HCT116 (cell line): ENCODE measurements around the gene STK39. TPM values are rescaled to one million over a fixed set of nuclear protein-coding genes. Genes with fewer than 3 reads are reported as not detected.

Experiments
- ATAC-seq: fragments of 200-7000 bp; cut with Tn5 transposase; 2 replicates; pipeline ENCODE4 v1.9.1; 2020; ENCODE audit warnings: mild to moderate bottlenecking, moderate library complexity
- BruUV-seq: library from RNA; stranded (reverse); fragments of 400-500 nt; replicated peaks from 2 replicates; lab custom pipeline; 2021; lab: Mats Ljungman, UMichigan
- CTCF ChIA-PET: fragments of 300-600 bp; sonication (Branson Sonifier 250); formaldehyde crosslinking; loops from one replicate; lab custom pipeline; 2021; ENCODE audit warnings: antibody characterized with exemption; lab: Charles Lee
- POLR2A ChIA-PET: fragments of 300-600, 350-600 bp; sonication (Branson Sonifier 250); formaldehyde crosslinking; loops from one replicate; lab custom pipeline; 2021; ENCODE audit warnings: antibody characterized with exemption; lab: Charles Lee
- RAD21 ChIA-PET, 2 experiments: fragments of 300-600 bp; sonication (Branson Sonifier 250); formaldehyde crosslinking; loops; one replicate each; lab custom pipeline; 2023; ENCODE audit warnings: low total read pairs in 2 of 2; ENCODE audit not compliant: uncharacterized antibody in 2 of 2, unreplicated experiment in 2 of 2, low non-redundant PET in 1 of 2; lab: Charles Lee
- DNase-seq: peaks from one replicate; pipeline ENCODE4 v3.0.0-alpha.2; 2010; ENCODE audit warnings: low read depth, low spot score
- H2AFZ ChIP-seq: fragments of 200-600 bp; shearing (Covaris generic), sonication (generic); 2 replicates; pipeline ENCODE4 v1.6.1; 2017; ENCODE audit warnings: low read depth, mixed run types, mixed read lengths, antibody characterized with exemption, low read length; ENCODE audit not compliant: poor library complexity, severe bottlenecking
- H3K27ac ChIP-seq: 2 replicates; pipeline ENCODE4 v1.5.1; 2012; ENCODE audit warnings: low read depth, low read length
- H3K27me3 ChIP-seq: fragments of 200-600 bp; sonication (generic); 2 replicates; pipeline ENCODE4 v1.6.1; 2016; ENCODE audit warnings: mixed run types, low read length, mixed read lengths; ENCODE audit not compliant: insufficient read depth
- H3K36me3 ChIP-seq, 2 experiments: fragments of 200-500 bp in 1 of 2; fragments of 200-600 bp in 1 of 2; sonication (Bioruptor generic) in 1 of 2; sonication (generic) in 1 of 2; 2 replicates each; pipeline versions ENCODE4 v1.5.1 to v1.6.1; 2014 to 2016; ENCODE audit warnings: low read length in 2 of 2, inconsistent platforms in 1 of 2, mixed read lengths in 1 of 2, mixed run types in 1 of 2; ENCODE audit not compliant: insufficient read depth in 2 of 2, control insufficient read depth in 1 of 2
- H3K4me1 ChIP-seq, 2 experiments: fragments of 200-600 bp in 1 of 2; sonication (generic) in 1 of 2; 2 replicates each; pipeline versions ENCODE4 v1.5.1 to v1.6.1; 2012 to 2017; ENCODE audit warnings: low read length in 2 of 2, inconsistent platforms in 1 of 2, mild to moderate bottlenecking in 1 of 2, mixed read lengths in 1 of 2, mixed run types in 1 of 2, moderate library complexity in 1 of 2; ENCODE audit not compliant: insufficient read depth in 2 of 2, control insufficient read depth in 1 of 2
- H3K4me2 ChIP-seq: fragments of 200-600 bp; sonication (generic); 2 replicates; pipeline ENCODE4 v1.6.1; 2017; ENCODE audit warnings: mixed run types, low read length, mixed read lengths
- H3K4me3 ChIP-seq, 2 experiments: fragments of 200-600 bp in 1 of 2; sonication (generic) in 1 of 2; replicated peaks in 1 of 2; 2 replicates each; pipeline ENCODE4 v1.5.1; 2011 to 2016; ENCODE audit warnings: low read length in 2 of 2, control low read depth in 1 of 2, low read depth in 1 of 2, mild to moderate bottlenecking in 1 of 2, mixed read lengths in 1 of 2, mixed run types in 1 of 2
- H3K79me2 ChIP-seq: fragments of 200-600 bp; sonication (generic); 2 replicates; pipeline ENCODE4 v1.6.1; 2017; ENCODE audit warnings: mild to moderate bottlenecking, mixed run types, low read length, moderate library complexity, mixed read lengths; ENCODE audit not compliant: insufficient read depth
- H3K9ac ChIP-seq: fragments of 200-600 bp; sonication (generic); 2 replicates; pipeline ENCODE4 v1.6.1; 2016; ENCODE audit warnings: low read length, mixed read lengths
- H3K9me2 ChIP-seq: fragments of 200-600 bp; sonication (generic), shearing (Covaris generic); 2 replicates; pipeline ENCODE4 v1.6.1; 2017; ENCODE audit warnings: mixed run types, mild to moderate bottlenecking, moderate library complexity; ENCODE audit not compliant: insufficient read depth
- H3K9me3 ChIP-seq, 2 experiments: fragments of 200-500 bp in 1 of 2; fragments of 200-600 bp in 1 of 2; sonication (Bioruptor generic) in 1 of 2; sonication (generic) in 1 of 2; 2 replicates each; pipeline ENCODE4 v1.6.1; 2014 to 2017; ENCODE audit warnings: low read length in 2 of 2, mixed read lengths in 2 of 2, inconsistent platforms in 1 of 2, low read depth in 1 of 2, mild to moderate bottlenecking in 1 of 2, mixed run types in 1 of 2, moderate library complexity in 1 of 2; ENCODE audit not compliant: control insufficient read depth in 1 of 2, insufficient read depth in 1 of 2
- H4K20me1 ChIP-seq: fragments of 200-600 bp; sonication (generic), shearing (Covaris generic); 2 replicates; pipeline ENCODE4 v1.6.1; 2017; ENCODE audit warnings: mixed run types, mild to moderate bottlenecking, moderate library complexity; ENCODE audit not compliant: insufficient read depth
- CBX3 ChIP-seq: IDR thresholded peaks from 2 replicates; pipeline ENCODE4 v1.6.1; 2012; ENCODE audit warnings: low read depth
- CEBPB ChIP-seq: IDR thresholded peaks from 2 replicates; pipeline ENCODE4 v1.6.1; 2012; ENCODE audit warnings: low read depth
- POLR2A ChIP-seq: IDR thresholded peaks from 2 replicates; pipeline ENCODE4 v1.7.0; 2011; ENCODE audit warnings: borderline replicate concordance; ENCODE audit not compliant: insufficient read depth, insufficient read length; ENCODE audit errors: extremely low read depth
- POLR2AphosphoS5 ChIP-seq: IDR thresholded peaks from 2 replicates; pipeline ENCODE4 v1.6.1; 2011; ENCODE audit warnings: mild to moderate bottlenecking, low read depth, low read length, moderate library complexity
- RAD21 ChIP-seq: IDR thresholded peaks from 2 replicates; pipeline ENCODE4 v1.6.1; 2012; ENCODE audit warnings: low read depth, mild to moderate bottlenecking
- SIN3A ChIP-seq: IDR thresholded peaks from 2 replicates; pipeline ENCODE4 v1.6.1; 2012; ENCODE audit warnings: low read depth
- SP1 ChIP-seq: IDR thresholded peaks from 2 replicates; pipeline ENCODE4 v1.6.1; 2012; ENCODE audit warnings: low read depth
- SRF ChIP-seq: IDR thresholded peaks from 2 replicates; pipeline ENCODE4 v1.6.1; 2012; ENCODE audit warnings: low read depth
- ZFX ChIP-seq: fragments of 450-650 bp; IDR thresholded peaks from 2 replicates; pipeline ENCODE4 v1.6.1; 2017
- ZNF274 ChIP-seq: fragments of 200-500 bp; sonication (Bioruptor generic); IDR thresholded peaks from 2 replicates; pipeline ENCODE4 v1.6.1; 2014; ENCODE audit warnings: mild to moderate bottlenecking, low read depth, low read length, inconsistent platforms
- intact Hi-C: fragments of 100-400 bp; cut with micrococcal nuclease; formaldehyde crosslinking; loops from 2 replicates; pipeline ENCODE4 v1.10.0; 2022
- total RNA-seq: library from RNA; stranded (reverse); gene quantifications from one replicate; pipeline ENCODE4 v1.2.1, GENCODE V29; 2021; ENCODE audit not compliant: unreplicated experiment
- TF ChIP-seq, protein P1 (sequence below), 3 experiments: fragments of 200-600 bp in 1 of 3; sonication (generic) in 1 of 3; IDR thresholded peaks in 2 of 3; conservative IDR thresholded peaks in 1 of 3; 2 replicates each; pipeline ENCODE4 v1.5.1; 2012 to 2017; ENCODE audit warnings: low read depth in 2 of 3, low read length in 2 of 3, antibody characterized with exemption in 1 of 3, borderline replicate concordance in 1 of 3, control low read depth in 1 of 3, mild to moderate bottlenecking in 1 of 3, mixed read lengths in 1 of 3, mixed run types in 1 of 3, moderate library complexity in 1 of 3; ENCODE audit not compliant: insufficient read depth in 1 of 3

STK39 gene
- total RNA-seq, 1 experiment from 2014 or later = 118 TPM

DNA sequence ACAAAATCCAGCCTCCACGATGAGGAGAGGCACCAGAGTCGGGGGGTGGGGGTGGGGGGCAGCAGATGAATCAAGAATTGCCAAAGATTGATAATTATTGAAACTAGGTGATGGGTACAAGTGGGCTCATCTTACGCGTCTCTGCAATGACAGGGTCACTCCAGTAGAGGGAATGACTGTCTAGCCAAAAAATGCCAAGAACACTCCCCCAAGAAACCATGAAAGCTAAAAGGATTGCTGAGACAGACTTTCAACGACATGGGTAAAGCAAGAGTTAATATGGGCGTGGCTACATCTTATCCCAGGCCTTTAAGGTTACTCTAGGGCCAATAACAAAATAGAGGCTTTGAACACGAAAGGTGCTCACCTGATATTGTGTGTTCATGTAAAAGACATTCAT, 86.5 kb downstream of the STK39 start:
- peak overlapping the region; percentile 28; the same call in 1 of the 2 replicates for H3K4me2 ChIP-seq
- no peaks in the 10 kb centered on the region for H3K27me3 ChIP-seq
- CTCF ChIA-PET = interaction anchor here (0.8 to 2.4 kb wide), 3 partner anchors 133 to 185 kb away, joined by 3 to 10 read pairs (median 4); no protein-coding TSS in a partner anchor
- H3K79me2 ChIP-seq = peaks cover 78% of the 10 kb centered on the region
- H3K4me1 ChIP-seq = peaks cover 41 to 92% of the 10 kb centered on the region in 2 experiments
- H3K9ac ChIP-seq = no peak overlapping the region
- TF ChIP-seq SRF = no peak
- TF ChIP-seq RAD21 = peak; percentile 72
- TF ChIP-seq CBX3 = peak; percentile 57; the same call in 1 of the 2 replicates
- no peak for TF ChIP-seq POLR2AphosphoS5
- TF ChIP-seq ZFX = no peak
- no peak for TF ChIP-seq POLR2A
- TF ChIP-seq SP1 = 0 out of 2 replicates have a peak, but pooled peaks have one; percentile 10
- TF ChIP-seq SIN3A = 0 out of 2 replicates have a peak, but pooled peaks have one; percentile 20
- TF ChIP-seq CEBPB = 0 out of 2 replicates have a peak, but pooled peaks have one; percentile 17
- no peak for TF ChIP-seq ZNF274
- TF ChIP-seq, protein P1, sequence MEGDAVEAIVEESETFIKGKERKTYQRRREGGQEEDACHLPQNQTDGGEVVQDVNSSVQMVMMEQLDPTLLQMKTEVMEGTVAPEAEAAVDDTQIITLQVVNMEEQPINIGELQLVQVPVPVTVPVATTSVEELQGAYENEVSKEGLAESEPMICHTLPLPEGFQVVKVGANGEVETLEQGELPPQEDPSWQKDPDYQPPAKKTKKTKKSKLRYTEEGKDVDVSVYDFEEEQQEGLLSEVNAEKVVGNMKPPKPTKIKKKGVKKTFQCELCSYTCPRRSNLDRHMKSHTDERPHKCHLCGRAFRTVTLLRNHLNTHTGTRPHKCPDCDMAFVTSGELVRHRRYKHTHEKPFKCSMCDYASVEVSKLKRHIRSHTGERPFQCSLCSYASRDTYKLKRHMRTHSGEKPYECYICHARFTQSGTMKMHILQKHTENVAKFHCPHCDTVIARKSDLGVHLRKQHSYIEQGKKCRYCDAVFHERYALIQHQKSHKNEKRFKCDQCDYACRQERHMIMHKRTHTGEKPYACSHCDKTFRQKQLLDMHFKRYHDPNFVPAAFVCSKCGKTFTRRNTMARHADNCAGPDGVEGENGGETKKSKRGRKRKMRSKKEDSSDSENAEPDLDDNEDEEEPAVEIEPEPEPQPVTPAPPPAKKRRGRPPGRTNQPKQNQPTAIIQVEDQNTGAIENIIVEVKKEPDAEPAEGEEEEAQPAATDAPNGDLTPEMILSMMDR (IDR thresholded peaks at IDR 0.05 in 2 of 3, conservative IDR thresholded peaks at IDR 0.05 in 1 of 3; ENCODE audit: borderline replicate concordance in 1 of 3, insufficient read depth in 1 of 3, low read depth in 2 of 3, low read length in 2 of 3) = peak; percentile 30 to 60 (median 57); a peak in 5 of 6 replicates
- no peak overlapping the region for H2AFZ ChIP-seq
- POLR2A ChIA-PET = no interaction called here
- no peak overlapping the region for H3K27ac ChIP-seq
- no TSS peak for BruUV-seq
- no peak overlapping the region for H3K4me3 ChIP-seq
- H3K9me2 ChIP-seq = no peaks in the 10 kb centered on the region
- intact Hi-C loops = loop anchor here (1.0 to 5.0 kb wide), 2 partner anchors 55 to 176 kb away; no protein-coding TSS in a partner anchor
- RAD21 ChIA-PET = no interaction called here
- no peaks in the 10 kb centered on the region for H3K9me3 ChIP-seq
- H4K20me1 ChIP-seq = no peaks in the 10 kb centered on the region
- H3K36me3 ChIP-seq = peaks cover 0 to 68% of the 10 kb centered on the region in 2 experiments; a peak in 2 of 4 replicates
- peak; percentile 75 for ATAC-seq
- peak; percentile 69 for DNase-seq
